HG02759 (cell line): Measurements from ENCODE around the gene GLIS1.

Source experiments
- ATAC-seq: cut with Tn5 transposase; IDR thresholded peaks from one replicate; pipeline ENCODE4 v1.9.1; 2021; ENCODE audit warnings: mild to moderate bottlenecking, moderate library complexity; ENCODE audit not compliant: unreplicated experiment

The GLIS1 gene

DNA sequence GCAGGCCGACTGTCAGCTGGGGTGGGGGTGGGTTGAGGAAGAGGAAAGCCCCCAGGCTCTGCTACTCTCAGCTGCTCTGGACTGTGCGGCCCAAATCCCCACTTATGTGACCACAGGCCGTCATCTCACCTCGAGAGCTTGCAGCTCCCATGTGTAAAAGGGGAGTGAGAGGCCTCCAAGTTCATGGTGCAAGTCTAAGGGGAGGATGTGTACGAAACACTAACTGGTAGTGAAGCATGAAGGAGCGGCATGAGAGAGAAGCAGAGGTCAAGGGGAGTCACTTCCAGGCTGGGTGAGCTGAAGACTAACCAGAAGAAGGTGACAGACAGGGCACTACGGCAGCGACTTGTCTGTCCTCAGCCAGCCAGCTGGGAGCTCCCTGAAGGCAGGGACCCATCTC lies 43.8 kb downstream of the GLIS1 start:
- no peak for ATAC-seq

DNA sequence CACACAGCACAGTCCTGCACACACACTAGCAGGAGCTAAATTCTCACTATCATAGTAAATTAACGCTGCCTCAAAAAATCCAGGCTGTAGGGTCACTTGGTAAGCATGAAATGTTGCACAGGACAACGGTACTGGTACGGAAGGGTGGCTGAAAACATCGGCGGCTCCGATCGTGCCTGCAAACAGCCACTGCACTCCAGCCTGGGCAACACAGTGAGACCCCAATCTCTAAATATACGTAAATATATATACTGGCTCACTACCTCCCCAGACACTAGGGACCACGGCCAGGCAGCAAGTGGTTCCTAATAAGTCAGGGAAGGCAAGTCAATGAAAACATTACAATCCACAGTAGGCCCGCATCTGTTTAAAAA lies 44.3 kb downstream of the GLIS1 start:
- no peak for ATAC-seq

DNA sequence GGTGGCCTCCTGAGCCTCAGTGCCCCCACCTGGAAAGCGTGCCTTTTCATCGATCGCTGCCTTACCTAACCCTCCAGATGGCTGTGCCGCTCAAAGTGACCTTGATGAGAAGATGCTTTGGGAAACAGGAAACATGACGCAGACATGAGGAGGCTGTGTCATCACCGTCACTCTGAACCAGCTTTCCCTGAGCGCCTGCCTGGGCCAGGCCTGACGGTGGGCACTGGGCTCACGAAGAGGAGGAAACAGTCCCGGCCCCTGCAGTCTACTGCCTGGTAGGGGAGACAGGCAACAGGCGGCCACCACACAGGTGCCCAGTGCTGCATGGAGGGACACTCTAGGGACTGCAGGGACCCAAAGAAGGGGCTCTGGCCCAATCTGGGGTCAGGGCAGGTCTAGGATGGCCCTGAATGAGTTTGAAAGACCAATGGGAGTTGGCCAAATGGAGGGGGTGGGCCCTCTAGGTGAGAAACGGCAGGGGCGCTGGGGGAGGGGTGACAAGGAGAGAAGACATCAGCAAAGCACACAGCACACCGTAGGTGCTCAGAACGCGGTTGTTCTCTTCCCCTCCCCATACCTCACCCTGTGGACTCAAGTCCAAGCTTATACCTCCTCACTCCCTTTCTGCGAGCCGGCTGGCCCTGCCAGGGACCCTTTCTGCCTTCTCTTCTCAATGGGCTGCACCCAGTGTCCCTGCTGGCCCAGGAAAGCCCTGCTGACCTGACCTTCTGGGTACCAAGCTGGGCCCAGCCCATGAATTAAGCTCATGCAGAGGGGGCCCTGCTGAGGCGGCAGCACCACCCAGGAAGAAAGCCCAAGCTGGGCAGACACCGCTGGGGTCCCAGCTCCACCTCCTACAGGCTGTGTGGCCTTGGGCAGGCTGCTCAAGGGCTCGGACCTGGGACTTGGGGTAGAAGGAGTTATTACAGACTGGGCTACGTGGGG lies 44.9 kb downstream of the GLIS1 start:
- ATAC-seq, result no peak

DNA sequence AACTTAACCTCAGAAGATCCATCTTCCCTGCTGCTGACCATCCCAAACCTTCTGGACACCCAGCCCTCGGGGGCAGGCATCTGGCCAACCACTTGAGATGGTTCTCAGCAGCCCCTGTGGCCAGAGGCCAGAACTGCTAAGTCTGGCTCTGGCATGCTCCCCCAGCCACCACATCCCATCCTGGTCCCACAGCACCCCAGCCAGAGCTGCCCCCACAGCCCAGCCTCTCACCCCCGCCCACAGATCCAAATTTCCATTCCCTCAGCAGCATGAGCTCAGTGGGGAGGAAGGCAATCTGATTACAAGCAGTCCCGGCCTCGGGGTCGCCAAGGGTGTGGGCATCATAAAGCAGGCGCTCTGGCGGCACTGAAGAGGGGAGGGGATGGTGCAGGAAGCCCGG lies 45.6 kb downstream of the GLIS1 start:
- ATAC-seq, result no peak

DNA sequence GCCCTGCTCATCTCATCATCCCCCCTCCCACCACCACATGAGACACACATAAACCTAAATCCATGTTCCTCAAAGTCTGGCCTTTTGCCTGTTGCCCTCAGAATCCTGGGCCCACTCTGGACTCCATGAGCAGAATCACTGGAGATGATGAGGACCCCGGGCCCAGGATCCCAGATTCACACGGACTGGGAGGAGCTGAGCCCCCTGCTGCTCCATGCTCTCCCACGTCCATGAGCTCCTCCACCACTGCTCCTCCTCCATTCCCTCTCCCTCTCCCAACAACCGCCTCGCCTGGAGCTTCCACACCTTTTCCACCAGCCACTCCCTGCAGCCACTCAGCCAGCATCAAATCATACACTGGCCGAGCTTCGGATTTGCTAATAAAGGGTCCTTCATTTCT lies 47.6 kb downstream of the GLIS1 start:
- ATAC-seq, result no peak

DNA sequence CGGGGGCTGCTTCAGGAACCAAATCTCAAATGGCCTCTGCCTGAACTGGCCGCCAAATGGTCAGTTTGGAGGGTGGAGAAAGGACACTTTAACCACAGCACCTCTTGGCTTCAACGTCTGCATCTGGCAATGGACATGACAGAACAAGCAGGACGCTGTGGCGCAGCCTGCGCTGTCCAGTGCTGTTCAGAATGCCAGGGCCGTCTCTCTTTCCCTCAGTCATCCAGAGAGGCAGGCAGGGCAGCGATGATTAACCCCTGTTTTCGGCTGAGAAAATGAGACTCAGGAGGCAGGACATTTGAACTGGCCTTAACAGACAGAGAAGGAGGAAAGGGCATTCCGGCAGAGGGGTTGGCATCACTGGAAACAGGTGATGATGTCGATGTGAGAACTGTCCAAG lies 48.6 kb downstream of the GLIS1 start:
- ATAC-seq, result no peak

DNA sequence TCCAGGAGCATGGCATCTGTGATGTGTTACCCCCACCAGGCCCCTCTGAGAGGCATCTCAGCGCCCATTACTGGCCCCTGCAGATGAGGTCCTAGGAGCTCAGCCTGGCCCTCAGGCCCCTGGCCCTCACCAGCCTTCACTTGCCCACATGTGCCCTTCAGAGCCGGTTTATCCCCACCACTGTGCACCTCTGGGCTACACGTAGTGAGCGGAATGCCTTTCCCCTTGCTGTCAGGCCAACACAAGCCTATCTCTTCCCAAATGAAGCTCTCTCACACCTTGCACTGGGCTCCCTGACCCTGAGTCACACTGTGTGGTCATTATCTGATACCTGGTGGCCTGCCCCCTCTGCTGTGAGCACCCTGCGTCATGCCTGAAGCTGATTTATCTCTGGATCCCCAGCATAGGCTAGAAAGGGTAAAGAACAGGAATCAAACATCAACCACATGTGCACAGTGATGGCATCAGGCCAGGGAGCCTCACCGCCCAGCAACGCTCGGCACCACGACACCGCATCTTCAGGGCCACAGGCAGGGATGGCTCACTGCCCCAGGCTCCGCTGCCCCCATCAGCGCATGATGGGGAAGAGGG lies 49.1 kb downstream of the GLIS1 start:
- no peak for ATAC-seq

DNA sequence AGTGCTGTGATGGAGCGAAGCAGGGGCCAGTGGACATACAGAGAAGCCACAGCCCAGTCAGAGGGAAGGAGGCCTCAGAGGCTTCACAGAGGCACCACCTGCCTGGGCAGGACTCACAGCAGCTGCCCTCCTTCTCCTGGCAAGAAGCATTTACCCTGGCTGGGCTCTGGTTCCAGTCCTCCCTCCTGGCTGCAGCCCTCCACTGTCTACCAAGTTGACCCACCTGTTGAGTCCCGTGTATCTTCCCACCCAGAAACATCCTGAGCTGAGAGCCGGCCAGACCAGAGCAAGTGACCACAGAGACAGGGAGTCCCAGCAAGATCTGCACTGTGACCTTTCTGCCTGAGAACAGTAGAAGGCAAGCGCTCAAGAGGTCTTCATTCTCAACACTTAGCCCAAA lies 49.7 kb downstream of the GLIS1 start:
- ATAC-seq, result no peak

DNA sequence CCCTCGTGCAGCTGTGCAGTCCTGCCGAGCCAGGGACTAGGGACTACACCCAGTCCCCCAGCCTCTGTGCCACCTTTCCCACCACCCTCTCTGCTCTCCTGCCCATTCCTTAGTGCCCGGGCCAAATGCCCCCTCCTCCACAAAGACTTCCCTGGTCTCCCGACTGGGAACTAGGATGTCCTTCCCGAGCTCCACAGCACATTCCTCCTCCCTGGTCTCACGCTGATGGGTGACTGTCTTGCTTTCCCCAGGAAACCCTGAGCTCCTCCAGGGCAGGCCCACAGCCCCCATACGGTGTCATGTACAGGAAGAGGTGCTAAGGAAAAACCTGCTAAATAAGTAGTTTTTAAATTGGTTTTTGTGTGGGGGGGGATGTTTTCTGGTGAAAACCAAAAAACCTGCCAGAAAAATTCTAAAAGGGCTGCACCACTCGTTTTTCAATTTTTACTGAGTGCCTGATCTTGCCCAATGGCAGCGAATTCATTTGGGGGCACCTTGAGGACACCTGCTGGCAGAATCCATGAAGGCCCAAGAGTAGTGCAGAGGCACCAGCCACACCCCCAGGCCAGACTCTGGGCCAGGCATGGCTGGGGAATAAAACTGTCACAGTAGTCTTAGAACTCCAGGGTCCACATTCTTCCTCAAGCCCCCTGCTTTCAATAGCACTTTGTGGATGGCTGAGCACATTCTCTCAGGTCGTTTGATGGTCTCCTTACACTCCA lies 50.4 kb downstream of the GLIS1 start:
- no peak for ATAC-seq

DNA sequence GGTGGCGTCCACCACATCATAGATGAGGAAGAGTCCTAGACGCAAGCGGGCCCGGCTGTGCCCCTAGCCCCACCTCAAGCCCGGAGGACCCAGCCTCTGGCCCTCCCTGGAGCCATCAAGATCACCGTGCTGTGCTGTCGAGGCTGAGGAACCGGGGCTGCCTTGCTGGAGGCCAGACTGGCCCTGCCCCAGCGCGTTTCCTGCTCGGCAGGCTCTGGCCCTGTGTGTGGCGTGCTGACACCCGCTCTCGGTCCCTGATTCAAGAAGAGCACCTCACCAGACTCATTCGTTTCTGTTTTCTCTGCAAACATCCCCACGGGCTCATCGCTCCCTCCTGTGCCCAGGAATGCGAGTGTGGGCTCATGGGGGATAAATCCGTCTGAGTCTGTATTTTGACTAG lies 51.1 kb downstream of the GLIS1 start:
- no peak for ATAC-seq

DNA sequence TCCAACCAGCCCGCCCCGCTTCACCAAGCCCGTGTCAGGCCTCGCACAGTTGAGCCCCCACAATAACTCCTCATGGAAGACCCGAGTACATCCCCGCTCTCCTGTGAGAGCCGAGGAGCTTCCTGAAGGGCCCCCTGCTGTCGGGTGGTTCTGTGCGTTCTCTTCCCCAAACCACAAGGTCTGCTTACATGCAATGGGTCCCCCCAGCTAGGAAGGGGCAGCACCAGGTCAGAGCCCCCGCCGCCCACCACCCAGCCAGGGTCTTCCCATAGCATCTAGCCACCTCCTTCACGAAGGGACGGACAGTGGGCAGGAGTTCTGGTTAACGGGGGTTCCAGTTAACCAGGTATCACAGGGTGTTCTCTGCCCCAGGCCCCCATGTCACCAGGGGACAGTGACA lies 51.5 kb downstream of the GLIS1 start:
- ATAC-seq, result no peak

DNA sequence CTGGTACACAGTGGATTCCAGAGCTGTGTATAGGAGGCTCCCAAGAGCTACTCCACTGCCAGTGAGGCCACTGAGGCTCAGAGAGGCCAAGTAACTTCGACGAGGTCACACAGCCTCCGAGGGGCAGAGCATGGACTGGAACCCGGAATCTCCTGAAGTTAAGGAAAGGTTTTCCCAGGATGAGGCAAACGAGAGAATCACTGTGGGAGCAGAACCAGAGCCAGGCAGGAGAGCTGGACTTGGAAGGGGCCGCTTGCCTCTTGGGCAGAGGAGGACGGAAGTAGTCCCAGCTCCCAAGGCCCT lies 52.0 kb downstream of the GLIS1 start:
- ATAC-seq, result no peak

DNA sequence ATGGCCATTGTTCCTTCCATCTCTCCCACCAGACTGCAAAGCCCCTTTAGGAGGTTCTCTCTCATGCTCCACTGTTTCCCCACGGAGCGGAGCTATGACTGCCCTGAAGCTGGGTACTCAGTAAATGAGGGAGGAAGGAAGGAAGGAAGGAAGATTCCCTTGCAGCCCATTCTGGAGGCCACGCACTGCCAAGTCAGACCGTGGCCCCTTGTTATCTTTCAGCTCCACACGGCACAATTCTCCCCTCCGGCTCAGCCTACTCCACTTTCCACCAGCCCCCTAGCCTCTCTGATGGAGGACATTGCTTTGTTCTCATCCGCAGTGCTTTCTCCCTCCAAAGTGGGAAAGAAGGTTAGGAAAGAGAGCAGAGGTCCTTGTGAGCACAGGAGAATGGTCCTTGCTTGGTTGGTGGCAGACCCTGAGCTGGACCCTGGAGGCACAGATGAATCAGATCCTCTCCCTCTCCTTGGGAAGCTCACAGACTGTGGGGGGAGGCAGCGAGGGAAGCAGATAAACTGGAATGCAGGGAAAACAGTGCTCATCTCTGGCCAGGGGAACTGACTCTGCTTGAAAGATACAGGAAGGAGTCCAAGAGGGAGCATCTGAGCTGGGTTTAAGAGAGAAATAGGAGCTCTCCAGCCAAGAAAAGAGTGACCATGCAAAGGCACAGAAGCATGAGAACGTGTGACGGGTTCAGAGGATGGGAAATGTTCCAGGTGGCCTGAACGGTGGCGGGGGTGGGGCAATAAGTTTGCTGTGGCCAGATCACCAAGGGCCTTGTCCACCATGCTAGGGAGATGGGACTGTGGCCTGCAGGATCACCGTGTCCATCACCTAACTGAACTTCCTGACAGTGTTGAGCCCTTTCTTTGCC lies 52.6 kb downstream of the GLIS1 start:
- no peak for ATAC-seq

DNA sequence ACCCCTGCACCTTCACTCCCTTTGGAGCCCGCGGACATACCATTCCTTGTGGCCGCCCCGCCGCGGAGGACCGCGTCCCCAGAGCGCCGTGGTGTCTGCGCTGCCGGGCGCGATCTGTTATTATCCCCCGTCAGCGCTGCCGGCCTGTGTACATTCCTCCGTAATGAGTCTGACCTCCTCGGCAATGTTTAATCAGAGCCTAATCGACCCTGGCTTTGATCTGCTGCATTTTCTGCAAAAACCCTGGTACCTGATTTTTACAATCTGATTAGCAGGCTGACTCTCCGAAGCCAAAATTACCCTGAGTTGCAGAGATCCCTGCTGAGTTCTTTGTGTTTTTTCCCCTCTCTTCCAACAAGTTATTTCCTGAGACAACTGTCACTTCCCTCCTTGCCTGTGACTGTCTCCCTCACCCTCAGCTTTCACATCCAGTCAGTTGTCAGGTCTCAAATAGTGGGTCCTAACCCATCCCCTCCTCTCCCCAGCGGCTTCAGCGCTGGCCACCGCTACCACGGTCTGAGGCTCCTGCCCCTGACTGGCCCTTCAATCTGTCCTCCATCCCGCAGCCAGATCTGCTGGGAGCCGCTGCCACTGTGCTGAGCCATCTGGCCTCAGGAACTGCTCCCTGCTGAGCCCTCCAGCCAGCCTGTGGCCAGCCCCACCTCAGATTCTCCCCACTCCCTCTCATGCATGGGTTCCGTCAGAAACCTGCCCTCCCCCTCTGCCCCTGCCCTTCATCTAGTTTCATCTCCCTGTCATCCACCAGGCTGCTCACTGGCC lies 53.5 kb downstream of the GLIS1 start:
- ATAC-seq, result no peak

DNA sequence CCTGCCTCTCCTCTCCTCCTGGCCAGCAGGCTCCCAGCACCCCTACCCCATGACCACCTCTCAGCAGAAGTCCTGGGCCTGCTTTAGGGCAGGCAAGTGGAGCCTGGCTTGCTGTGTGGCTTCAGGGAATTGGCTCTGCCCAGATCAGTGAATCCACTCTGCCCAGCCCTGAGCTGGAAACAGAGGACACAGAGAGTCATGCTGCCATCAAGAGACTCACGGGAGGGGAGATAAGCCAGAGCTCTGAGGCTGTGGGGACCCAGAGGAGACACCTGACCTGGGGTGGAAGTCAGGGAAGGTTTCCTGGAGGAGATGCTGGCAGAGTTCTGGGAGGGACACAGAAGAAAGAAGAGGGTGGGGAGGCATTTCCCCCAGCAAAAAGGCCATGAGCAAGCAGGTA lies 54.2 kb downstream of the GLIS1 start:
- ATAC-seq, result no peak

DNA sequence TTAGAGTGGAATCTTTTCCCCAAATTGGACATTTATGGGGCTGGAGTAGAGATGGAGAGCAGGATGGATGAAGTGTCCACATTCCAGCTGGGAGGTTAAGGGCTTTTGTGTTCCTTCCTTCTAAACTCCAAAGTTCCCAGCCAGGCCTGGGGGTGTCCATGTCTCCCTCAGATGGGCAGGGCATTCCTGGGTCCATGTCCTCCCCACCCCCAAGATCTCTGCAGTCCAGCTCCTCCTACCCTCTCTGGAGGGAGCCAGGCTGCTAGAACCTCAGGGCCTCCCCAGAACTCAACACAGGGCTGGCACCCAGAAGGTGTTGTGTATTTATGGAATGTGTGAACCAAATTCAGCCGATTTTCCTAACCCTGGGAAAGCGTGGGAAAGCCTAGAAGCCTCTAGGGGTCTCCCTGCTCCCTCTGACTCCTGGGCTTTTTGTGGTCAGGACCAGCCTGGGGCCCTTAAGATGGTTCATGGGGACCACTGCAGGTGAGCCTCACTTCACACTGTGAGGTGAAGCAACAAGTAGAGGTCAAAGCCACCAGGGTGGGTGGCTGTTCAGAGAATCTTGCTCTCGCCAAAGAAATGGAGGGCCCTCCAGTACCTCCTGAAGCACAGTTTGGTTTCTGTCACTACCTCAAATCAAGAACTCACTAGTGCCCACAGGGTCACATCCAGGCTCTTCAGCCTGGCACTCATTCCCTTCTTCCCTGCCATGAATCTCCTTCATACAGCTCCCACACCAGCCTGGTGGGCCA lies 54.8 kb downstream of the GLIS1 start:
- no peak for ATAC-seq

DNA sequence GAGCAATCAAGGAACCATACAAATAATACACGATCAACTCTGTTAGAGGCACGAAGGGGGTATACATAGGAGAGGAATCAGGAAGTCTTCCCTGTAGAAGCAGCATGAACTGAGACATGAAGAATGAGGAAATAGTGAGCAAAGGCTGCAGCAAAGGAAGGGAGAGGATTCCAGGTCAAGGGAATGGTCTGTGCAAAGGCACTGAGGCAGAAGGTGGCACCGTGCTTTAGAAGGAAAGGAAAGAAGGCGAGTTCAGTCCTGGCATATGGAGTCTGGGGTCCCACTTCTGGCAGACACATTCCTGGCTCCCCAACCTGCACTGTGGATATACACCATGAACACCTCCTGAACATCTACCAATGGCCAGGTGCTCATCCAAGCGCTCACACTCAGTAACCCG lies 56.1 kb downstream of the GLIS1 start:
- ATAC-seq, result no peak

DNA sequence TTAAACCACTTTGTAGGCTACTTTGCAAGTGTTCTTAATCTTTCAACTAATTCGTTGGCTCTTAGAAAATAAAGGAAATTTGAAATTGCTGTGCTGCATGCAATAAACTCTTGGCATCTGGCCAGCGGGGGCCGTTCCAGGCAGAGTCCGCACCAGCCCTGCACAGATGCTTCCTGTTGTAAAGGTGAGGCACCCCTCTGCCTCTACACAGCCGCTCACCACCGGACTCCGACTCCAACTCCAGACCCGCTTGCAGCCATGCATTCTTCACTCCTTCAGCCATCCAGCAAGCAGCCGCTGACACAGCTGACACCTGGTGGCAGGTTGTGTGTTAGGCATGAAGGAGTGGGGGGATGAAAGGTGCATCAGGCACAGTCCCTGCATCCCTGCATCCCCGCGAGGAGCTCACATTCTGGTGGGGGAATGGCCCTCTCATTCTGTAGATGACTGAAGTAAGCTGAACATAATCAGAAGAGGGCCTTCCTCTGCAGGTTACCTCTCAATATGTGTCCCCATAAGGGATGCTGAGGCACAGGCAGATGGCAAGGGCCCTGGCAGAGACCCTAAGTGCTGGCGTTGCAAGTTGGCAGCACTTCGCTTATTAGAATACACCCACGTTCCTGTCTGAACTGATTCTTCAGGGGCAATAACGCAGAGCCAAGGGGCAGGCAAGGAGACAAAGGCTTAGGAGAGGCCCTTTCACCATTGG lies 56.8 kb downstream of the GLIS1 start:
- ATAC-seq, result no peak

DNA sequence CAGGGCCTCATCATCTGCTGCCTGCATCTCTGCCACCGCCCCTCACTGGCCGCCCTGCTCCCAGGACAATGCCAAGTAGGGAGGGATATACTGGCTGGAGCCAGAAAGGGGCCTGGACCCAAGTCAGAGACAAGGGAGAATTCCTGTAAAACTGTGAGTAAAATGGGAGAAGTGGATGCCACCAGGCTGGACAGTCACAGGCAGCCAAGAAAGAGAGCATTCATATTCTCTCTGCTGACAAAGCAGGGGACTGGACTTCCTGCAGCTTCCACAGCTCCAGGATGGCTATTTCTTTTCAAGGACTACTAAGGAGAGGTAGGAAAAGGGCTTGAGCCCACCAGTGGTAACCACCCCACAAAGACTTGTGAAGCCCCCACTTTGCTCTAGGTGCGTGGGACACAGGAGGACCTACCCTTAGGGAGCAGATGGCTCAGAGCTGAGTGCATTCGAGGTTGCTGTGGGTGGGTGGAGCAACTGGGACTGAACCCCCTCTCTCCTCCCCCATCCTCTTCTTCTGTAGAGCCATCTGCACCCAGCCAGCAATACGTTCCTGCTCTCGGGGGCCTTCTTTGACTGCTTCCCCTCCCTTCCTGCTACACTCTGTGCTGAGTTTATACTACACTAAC lies 57.5 kb downstream of the GLIS1 start:
- ATAC-seq, result no peak
